ENCODE measurements around the gene WDR1.

The WDR1 gene

DNA sequence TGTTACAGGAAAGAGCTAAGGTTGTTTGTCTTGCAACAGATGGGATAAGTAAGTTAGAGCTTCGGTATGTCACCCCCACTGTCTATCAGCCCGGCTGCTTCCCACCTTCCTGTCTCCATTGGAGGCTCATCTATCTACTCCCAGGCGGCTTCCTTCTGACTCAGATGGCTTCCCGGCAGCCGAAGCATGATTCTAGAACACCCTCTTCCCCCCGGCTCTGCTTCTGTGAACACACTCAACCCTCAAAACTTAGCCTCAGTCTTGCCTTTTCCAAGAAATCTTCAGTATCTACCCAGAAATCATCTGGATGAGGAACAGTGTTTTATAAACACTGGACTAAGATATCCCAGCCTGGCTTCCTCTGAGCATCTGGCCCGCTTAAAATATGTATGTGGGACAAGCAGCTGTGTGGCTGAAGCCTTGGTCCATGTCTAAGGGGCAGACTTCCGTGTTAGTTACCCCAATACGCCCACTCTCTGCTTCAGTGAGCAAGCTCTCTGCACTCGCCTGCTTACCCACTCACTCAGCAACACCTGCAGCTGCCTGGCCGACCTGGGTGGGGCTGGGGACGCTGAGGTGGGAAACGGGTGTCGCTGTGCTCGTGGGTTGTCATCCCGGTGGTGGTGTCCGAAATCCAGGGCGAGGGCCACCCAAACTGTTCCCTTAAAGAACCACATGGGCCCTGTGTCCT, 83.3 kb downstream of the WDR1 start:
- DNase-seq, result peak; percentile 87
- TF ChIP-seq, protein P1, sequence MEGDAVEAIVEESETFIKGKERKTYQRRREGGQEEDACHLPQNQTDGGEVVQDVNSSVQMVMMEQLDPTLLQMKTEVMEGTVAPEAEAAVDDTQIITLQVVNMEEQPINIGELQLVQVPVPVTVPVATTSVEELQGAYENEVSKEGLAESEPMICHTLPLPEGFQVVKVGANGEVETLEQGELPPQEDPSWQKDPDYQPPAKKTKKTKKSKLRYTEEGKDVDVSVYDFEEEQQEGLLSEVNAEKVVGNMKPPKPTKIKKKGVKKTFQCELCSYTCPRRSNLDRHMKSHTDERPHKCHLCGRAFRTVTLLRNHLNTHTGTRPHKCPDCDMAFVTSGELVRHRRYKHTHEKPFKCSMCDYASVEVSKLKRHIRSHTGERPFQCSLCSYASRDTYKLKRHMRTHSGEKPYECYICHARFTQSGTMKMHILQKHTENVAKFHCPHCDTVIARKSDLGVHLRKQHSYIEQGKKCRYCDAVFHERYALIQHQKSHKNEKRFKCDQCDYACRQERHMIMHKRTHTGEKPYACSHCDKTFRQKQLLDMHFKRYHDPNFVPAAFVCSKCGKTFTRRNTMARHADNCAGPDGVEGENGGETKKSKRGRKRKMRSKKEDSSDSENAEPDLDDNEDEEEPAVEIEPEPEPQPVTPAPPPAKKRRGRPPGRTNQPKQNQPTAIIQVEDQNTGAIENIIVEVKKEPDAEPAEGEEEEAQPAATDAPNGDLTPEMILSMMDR (IDR thresholded peaks at IDR 0.05; ENCODE audit: low read depth, low read length, missing control alignments), result no peak
- Histone ChIP-seq H3K27ac (peak overlapping the region; percentile 87), H3K4me3 (ENCODE audit: low read depth, low read length) (no peak overlapping the region), H3K36me3 (replicated peaks) (no peaks in the 10 kb centered on the region), H3K27me3 (replicated peaks) (no peaks in the 10 kb centered on the region)
- in situ Hi-C loops (cut with HindIII; ENCODE audit: low pct_ligation_motif_present, low sequenced_read_pairs), result no loop called here

DNA sequence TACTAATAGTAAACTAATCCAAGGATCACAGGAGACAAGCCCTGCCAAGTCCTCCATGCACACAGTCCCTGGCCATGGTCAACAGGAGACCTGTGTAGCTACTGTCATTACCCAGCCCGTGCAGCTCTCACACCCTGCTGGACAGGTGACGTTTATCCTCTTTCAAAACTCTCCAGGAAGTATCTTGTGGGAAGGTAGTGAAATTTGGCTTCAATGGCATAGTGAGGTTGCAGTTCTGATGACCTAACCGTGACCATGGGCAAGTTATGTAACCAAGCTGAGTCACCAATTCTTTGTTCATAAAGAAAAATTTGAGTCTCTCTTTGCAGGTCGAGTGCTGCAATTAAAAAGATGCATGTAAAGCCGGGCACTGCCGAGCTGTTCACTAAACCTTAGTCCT, 84.0 kb downstream of the WDR1 start:
- TF ChIP-seq, protein P1 (IDR thresholded peaks at IDR 0.05; ENCODE audit: low read depth, low read length, missing control alignments), result no peak
- Histone ChIP-seq H3K36me3 (replicated peaks) (no peaks in the 10 kb centered on the region), H3K27me3 (replicated peaks) (no peaks in the 10 kb centered on the region), H3K27ac (peak overlapping the region; percentile 87), H3K4me3 (ENCODE audit: low read depth, low read length) (no peak overlapping the region)
- in situ Hi-C loops (cut with HindIII; ENCODE audit: low pct_ligation_motif_present, low sequenced_read_pairs), result no loop called here
- DNase-seq, result peak; percentile 82

DNA sequence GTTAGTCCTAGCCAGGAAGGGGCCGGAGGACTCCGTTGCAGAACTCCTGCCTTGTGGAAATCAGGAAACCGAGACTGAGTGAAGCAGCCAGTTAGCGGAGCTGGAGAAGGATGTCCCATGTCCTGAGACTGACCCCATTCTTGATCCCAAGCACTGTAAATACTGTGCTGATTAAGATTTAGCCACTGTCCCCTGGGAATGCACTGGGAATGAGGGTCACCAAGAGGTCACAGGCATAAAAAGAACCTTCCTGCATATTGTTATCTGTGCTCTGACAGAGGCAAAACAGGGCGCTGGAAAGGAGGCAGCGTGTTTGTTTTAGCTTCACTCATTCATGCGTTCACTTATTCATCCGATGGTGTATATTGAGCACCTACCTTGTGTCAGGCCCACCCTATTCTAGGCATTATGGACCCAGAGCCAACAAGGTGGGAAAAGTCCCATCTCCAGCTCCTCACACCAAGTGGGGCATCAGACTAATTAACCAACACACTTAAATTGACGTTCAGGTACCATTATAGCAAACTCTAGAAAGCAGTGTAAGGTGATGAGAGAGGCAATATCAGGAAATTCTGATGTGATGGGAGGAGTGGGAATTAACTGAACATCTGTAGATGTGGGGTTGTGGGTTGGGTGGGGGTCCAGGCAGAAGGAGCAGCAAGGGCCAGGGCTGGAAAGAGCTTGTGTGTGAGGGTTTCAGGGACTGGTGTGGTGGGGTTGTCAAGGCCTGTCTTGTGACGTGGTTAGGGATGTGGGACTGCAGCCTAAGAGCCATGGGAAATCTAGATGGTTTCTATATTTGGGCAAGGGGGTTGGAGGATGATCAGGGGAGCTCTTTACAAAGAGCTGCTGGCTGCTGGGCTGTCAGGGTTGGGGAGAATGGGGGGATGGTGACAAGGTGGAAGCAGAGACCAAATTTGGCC, 84.7 kb downstream of the WDR1 start:
- Histone ChIP-seq H3K27me3 (replicated peaks) (no peaks in the 10 kb centered on the region), H3K27ac (peak overlapping the region; percentile 87), H3K36me3 (replicated peaks) (no peaks in the 10 kb centered on the region), H3K4me3 (ENCODE audit: low read depth, low read length) (no peak overlapping the region)
- in situ Hi-C loops (cut with HindIII; ENCODE audit: low pct_ligation_motif_present, low sequenced_read_pairs), result no loop called here
- peak; percentile 86 for DNase-seq
- TF ChIP-seq, protein P1 (IDR thresholded peaks at IDR 0.05; ENCODE audit: low read depth, low read length, missing control alignments), result no peak

DNA sequence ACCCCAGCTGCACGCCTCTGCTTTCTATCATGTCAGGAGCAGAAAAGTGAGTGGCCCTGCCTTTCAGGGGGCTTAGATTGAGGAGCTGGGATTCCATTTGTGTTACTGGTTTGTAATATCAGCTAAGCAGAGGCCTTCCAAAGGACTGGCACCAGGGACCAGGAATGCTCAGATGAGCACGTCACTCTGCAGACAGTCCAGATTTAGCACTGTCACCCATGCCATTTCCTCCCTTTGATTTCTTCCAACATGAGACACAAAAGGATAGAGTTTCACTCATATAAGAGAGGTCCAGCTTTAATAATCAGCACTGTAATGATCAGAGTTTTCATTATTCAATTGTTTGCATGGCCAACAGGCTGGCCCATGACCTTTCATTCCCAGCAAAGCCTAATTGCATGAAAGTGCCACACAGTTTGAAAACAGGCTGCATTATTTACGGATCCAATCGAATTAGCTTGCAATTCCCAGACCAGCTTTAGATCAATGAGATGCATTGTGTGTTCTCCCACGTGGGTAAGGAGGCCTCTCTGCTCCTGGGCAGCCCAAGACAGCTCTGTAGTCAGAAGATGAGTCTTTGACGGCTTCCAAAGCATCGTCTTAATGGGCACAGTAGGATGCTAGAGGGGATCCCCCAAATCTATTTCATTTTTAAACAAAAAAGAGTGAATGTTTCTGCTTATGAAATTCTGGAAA, 85.5 kb downstream of the WDR1 start:
- peak overlapping the region; percentile 87 for H3K27ac ChIP-seq
- no peak overlapping the region for H3K4me3 ChIP-seq (ENCODE audit: low read depth, low read length)
- no peaks in the 10 kb centered on the region for H3K27me3 ChIP-seq (replicated peaks)
- no peaks in the 10 kb centered on the region for H3K36me3 ChIP-seq (replicated peaks)
- TF ChIP-seq, protein P1 (IDR thresholded peaks at IDR 0.05; ENCODE audit: low read depth, low read length, missing control alignments), result no peak
- in situ Hi-C loops (cut with HindIII; ENCODE audit: low pct_ligation_motif_present, low sequenced_read_pairs), result no loop called here
- peak; percentile 44 for DNase-seq

DNA sequence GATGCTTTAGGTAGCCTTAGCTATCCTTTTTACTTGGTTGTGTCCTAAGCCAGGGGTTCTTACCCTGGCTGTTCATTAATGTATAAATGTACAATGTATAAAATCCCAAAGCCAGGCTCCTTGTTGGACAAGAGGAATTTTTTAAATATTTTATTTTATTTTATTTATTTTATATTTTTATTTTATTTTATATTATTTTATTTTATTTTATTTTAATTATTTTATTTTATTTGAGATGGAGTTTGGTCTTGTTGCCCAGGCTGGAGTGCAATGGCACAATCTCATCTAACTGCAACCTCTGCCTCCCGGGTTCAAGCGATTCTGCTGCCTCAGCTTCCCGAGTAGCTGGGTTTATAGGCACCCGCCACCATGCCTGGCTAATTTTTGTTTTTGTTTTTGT, 87.2 kb downstream of the WDR1 start:
- no peaks in the 10 kb centered on the region for H3K27me3 ChIP-seq (replicated peaks)
- H3K36me3 ChIP-seq (replicated peaks), result no peaks in the 10 kb centered on the region
- no peak overlapping the region for H3K4me3 ChIP-seq (ENCODE audit: low read depth, low read length)
- TF ChIP-seq, protein P1 (IDR thresholded peaks at IDR 0.05; ENCODE audit: low read depth, low read length, missing control alignments), result no peak
- H3K27ac ChIP-seq, result no peak overlapping the region
- in situ Hi-C loops (cut with HindIII; ENCODE audit: low pct_ligation_motif_present, low sequenced_read_pairs), result no loop called here
- DNase-seq, result no peak
